SK-N-SH treated with all-trans-retinoic acid at 6 μM for 48 hours (cell line): Measurements from ENCODE around the gene TTC23L.

Experiments
- ATAC-seq: fragments of 200-7000 bp; cut with Tn5 transposase; 3 replicates; pipeline ENCODE4 v1.9.1; 2020; ENCODE audit warnings: mild to moderate bottlenecking, moderate library complexity
- ARNTL ChIP-seq: fragments of 450-650 bp; formaldehyde crosslinking; IDR thresholded peaks from 2 replicates; pipeline ENCODE4 v1.5.0; 2020; ENCODE audit warnings: low read depth, mild to moderate bottlenecking, moderate library complexity, borderline replicate concordance
- BACH2 ChIP-seq: fragments of 250-450 bp; sonication (Bioruptor Pico); IDR thresholded peaks from 2 replicates; pipeline ENCODE4 v1.9.0; 2021; ENCODE audit warnings: mild to moderate bottlenecking, borderline replicate concordance
- CSDC2 ChIP-seq: fragments of 250-450 bp; sonication (Bioruptor Pico); IDR thresholded peaks from 2 replicates; pipeline ENCODE4 v1.5.0; 2020; ENCODE audit warnings: mild to moderate bottlenecking, moderate library complexity
- CSRNP3 ChIP-seq: fragments of 250-450 bp; sonication (Bioruptor Pico); IDR thresholded peaks from 2 replicates; pipeline ENCODE4 v1.5.1; 2021; ENCODE audit warnings: mild to moderate bottlenecking, moderate library complexity
- ESRRG ChIP-seq: fragments of 250-450 bp; sonication (Bioruptor Pico); IDR thresholded peaks from 2 replicates; pipeline ENCODE4 v1.6.1; 2021; ENCODE audit warnings: mild to moderate bottlenecking
- GLIS3 ChIP-seq: fragments of 250-450 bp; sonication (Bioruptor Pico); IDR thresholded peaks from 2 replicates; pipeline ENCODE4 v1.5.0; 2020; ENCODE audit warnings: mild to moderate bottlenecking, moderate library complexity
- ISL1 ChIP-seq: fragments of 250-450 bp; sonication (Bioruptor Pico); IDR thresholded peaks from 2 replicates; pipeline ENCODE4 v2.1.2; 2022; ENCODE audit warnings: mild to moderate bottlenecking, moderate library complexity
- OSR1 ChIP-seq: fragments of 250-450 bp; sonication (Bioruptor Pico); IDR thresholded peaks from 2 replicates; pipeline ENCODE4 v1.8.0; 2022; ENCODE audit warnings: moderate library complexity, mild to moderate bottlenecking, inconsistent platforms
- POU6F1 ChIP-seq: fragments of 250-450 bp; sonication (Bioruptor Pico); IDR thresholded peaks from 2 replicates; pipeline ENCODE4 v1.8.0; 2021; ENCODE audit warnings: low read depth, mild to moderate bottlenecking, moderate library complexity, borderline replicate concordance
- PPARA ChIP-seq: fragments of 250-450 bp; sonication (Bioruptor Pico); IDR thresholded peaks from 2 replicates; pipeline ENCODE4 v1.5.0; 2020; ENCODE audit warnings: mild to moderate bottlenecking, borderline replicate concordance
- RARB ChIP-seq: fragments of 250-450 bp; sonication (Bioruptor Pico); IDR thresholded peaks from 2 replicates; pipeline ENCODE4 v1.8.0; 2021; ENCODE audit warnings: mild to moderate bottlenecking, moderate library complexity
- SNAI2 ChIP-seq: fragments of 250-450 bp; sonication (Bioruptor Pico); IDR thresholded peaks from 2 replicates; pipeline ENCODE4 v1.5.0; 2020; ENCODE audit warnings: mild to moderate bottlenecking, moderate library complexity
- TCF4 ChIP-seq: fragments of 250-450 bp; sonication (Bioruptor Pico); IDR thresholded peaks from 2 replicates; pipeline ENCODE4 v1.8.0; 2021; ENCODE audit warnings: mild to moderate bottlenecking, moderate library complexity, borderline replicate concordance
- TSHZ2 ChIP-seq: fragments of 250-450 bp; sonication (Bioruptor Pico); IDR thresholded peaks from 2 replicates; pipeline ENCODE4 v1.5.0; 2020; ENCODE audit warnings: mild to moderate bottlenecking, moderate library complexity
- ZC3H10 ChIP-seq: fragments of 250-450 bp; sonication (Bioruptor Pico); IDR thresholded peaks from 2 replicates; pipeline ENCODE4 v1.5.1; 2021; ENCODE audit warnings: mild to moderate bottlenecking, moderate library complexity
- ZFP3 ChIP-seq: fragments of 250-450 bp; sonication (Bioruptor Pico); IDR thresholded peaks from 2 replicates; pipeline ENCODE4 v1.5.0; 2020; ENCODE audit warnings: mild to moderate bottlenecking, moderate library complexity
- ZFP30 ChIP-seq: fragments of 450-650 bp; formaldehyde crosslinking; IDR thresholded peaks from 2 replicates; pipeline ENCODE4 v1.5.0; 2022; ENCODE audit warnings: mild to moderate bottlenecking, moderate library complexity
- ZNF565 ChIP-seq: fragments of 450-650 bp; formaldehyde crosslinking; conservative IDR thresholded peaks from 2 replicates; pipeline ENCODE4 v1.5.0; 2020; ENCODE audit warnings: low read depth, mild to moderate bottlenecking, moderate library complexity
- ZNF70 ChIP-seq: fragments of 450-650 bp; formaldehyde crosslinking; IDR thresholded peaks from 2 replicates; pipeline ENCODE4 v1.5.0; 2020; ENCODE audit warnings: mild to moderate bottlenecking, moderate library complexity
- ZNF8 ChIP-seq: fragments of 450-650 bp; formaldehyde crosslinking; IDR thresholded peaks from 2 replicates; pipeline ENCODE4 v1.5.0; 2020; ENCODE audit warnings: mild to moderate bottlenecking, moderate library complexity

TTC23L gene

GRCh38 chr5:34869256-34869655 lies 30.3 kb downstream of the TTC23L start:
- TF ChIP-seq BACH2 (CRISPR knock-in tag) (no peak), ZC3H10 (no peak), CSDC2 (CRISPR knock-in tag) (no peak), TCF4 (CRISPR knock-in tag) (peak; percentile 14; the same call in 1 of the 2 replicates)
- no peak for ATAC-seq

- TF ChIP-seq ARNTL (no peak), CSRNP3 (no peak), ESRRG (CRISPR knock-in tag) (no peak), GLIS3 (CRISPR knock-in tag) (no peak), ZNF8 (CRISPR knock-in tag) (no peak), ZNF565 (no peak)
- no peak for ATAC-seq
Observed at GRCh38 chr5:34870382-34870781, 31.4 kb downstream of the TTC23L start.

- no peak for TF ChIP-seq ISL1 (CRISPR knock-in tag)
- no peak for TF ChIP-seq POU6F1 (CRISPR knock-in tag)
- TF ChIP-seq SNAI2 (CRISPR knock-in tag) = no peak
- TF ChIP-seq, all 23 proteins: peak for 0
- ATAC-seq = no peak
Observed at GRCh38 chr5:34876275-34876674, 37.3 kb downstream of the TTC23L start.

GRCh38 chr5:34881246-34881645 lies 42.3 kb downstream of the TTC23L start:
- ATAC-seq = no peak

DNA sequence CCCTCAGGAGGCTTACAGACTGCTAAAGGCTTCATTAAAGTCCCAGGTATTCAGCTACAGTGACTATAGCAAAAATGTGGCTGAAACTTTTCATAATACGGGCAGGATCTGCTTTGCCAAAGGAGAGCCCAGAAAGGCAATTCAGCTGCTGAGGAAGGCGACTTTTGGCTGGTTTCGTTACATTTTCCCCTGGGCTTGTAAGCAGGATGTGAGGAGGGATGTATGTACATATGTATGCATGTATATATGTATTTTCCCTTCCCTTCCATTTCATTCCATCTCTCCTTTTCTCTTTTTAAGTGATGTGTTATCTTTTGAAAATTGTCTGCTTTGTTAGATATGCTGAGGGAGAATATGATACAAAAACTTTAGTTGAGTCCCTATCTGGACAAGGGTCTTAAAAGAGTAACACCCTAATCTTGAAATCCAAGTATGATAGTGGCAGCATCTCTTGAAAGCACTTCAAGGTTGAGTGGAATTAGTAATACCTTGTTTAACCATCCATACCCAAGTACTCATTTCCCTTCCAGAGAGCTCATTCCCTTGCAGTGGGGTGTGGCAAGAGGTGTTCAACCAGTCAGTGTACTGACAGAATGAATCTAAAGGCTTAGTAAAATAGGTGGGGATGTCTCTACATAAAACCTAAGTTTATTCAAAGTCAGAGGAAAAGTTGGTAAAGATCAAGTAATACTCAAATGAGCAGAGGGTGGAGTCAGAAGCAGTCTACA lies 47.6 kb downstream of the TTC23L start:
- no peak for ATAC-seq
- TF ChIP-seq ZNF565 (no peak), ESRRG (CRISPR knock-in tag) (no peak), RARB (CRISPR knock-in tag) (no peak), CSRNP3 (no peak), OSR1 (no peak)

More at GRCh38 chr5:34881246-34881645, 42.3 kb downstream of the TTC23L start:
- TF ChIP-seq ZNF70 (CRISPR knock-in tag) (no peak), RARB (CRISPR knock-in tag) (no peak), ESRRG (CRISPR knock-in tag) (no peak), ZFP3 (CRISPR knock-in tag) (no peak), BACH2 (CRISPR knock-in tag) (no peak), ZC3H10 (no peak), ZNF565 (no peak), TCF4 (CRISPR knock-in tag) (no peak), POU6F1 (CRISPR knock-in tag) (no peak), PPARA (CRISPR knock-in tag) (no peak)

GRCh38 chr5:34889394-34889793 lies 50.4 kb downstream of the TTC23L start:
- ATAC-seq = no peak
- TF ChIP-seq ZFP30 (no peak), TSHZ2 (CRISPR knock-in tag) (no peak), SNAI2 (CRISPR knock-in tag) (no peak), CSRNP3 (no peak), CSDC2 (CRISPR knock-in tag) (no peak)
